Measurements from ENCODE around the gene EXOSC9. TPM values are rescaled to one million over a fixed set of nuclear protein-coding genes. Genes with fewer than 3 reads are reported as not detected.

Gene EXOSC9
- total RNA-seq, 1 experiment from 2014 or later: 50.0 TPM

GRCh38 chr4:121800961-121801714 lies at the start of gene EXOSC9 (continued):
- TF ChIP-seq ELF4 (CRISPR knock-in tag; IDR thresholded peaks at IDR 0.05; ENCODE audit: low read depth): no peak
- TF ChIP-seq ZBTB21 (CRISPR knock-in tag; IDR thresholded peaks at IDR 0.05; ENCODE audit: borderline replicate concordance): no peak
- peak; percentile 45 for TF ChIP-seq HMGA2 (CRISPR knock-in tag; IDR thresholded peaks at IDR 0.05)
- TF ChIP-seq, protein P1, sequence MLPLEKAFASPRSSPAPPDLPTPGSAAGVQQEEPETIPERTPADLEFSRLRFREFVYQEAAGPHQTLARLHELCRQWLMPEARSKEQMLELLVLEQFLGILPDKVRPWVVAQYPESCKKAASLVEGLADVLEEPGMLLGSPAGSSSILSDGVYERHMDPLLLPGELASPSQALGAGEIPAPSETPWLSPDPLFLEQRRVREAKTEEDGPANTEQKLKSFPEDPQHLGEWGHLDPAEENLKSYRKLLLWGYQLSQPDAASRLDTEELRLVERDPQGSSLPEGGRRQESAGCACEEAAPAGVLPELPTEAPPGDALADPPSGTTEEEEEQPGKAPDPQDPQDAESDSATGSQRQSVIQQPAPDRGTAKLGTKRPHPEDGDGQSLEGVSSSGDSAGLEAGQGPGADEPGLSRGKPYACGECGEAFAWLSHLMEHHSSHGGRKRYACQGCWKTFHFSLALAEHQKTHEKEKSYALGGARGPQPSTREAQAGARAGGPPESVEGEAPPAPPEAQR (CRISPR knock-in tag; IDR thresholded peaks at IDR 0.05): no peak
- TF ChIP-seq SP1 (CRISPR knock-in tag; conservative IDR thresholded peaks at IDR 0.05): peak; percentile 61; the same call in 1 of the 2 replicates
- peak; percentile 61 for TF ChIP-seq GABPB1 (CRISPR knock-in tag; IDR thresholded peaks at IDR 0.05)
- TF ChIP-seq FOXK1 (CRISPR knock-in tag; IDR thresholded peaks at IDR 0.05): peak; percentile 88
- no peak for TF ChIP-seq RELA (CRISPR knock-in tag; IDR thresholded peaks at IDR 0.05; ENCODE audit: borderline replicate concordance)
- TF ChIP-seq OVOL2 (CRISPR knock-in tag; IDR thresholded peaks at IDR 0.05; ENCODE audit: borderline replicate concordance): no peak
- TF ChIP-seq ATF3 (CRISPR knock-in tag; conservative IDR thresholded peaks at IDR 0.05): no peak
- TF ChIP-seq, protein P2, sequence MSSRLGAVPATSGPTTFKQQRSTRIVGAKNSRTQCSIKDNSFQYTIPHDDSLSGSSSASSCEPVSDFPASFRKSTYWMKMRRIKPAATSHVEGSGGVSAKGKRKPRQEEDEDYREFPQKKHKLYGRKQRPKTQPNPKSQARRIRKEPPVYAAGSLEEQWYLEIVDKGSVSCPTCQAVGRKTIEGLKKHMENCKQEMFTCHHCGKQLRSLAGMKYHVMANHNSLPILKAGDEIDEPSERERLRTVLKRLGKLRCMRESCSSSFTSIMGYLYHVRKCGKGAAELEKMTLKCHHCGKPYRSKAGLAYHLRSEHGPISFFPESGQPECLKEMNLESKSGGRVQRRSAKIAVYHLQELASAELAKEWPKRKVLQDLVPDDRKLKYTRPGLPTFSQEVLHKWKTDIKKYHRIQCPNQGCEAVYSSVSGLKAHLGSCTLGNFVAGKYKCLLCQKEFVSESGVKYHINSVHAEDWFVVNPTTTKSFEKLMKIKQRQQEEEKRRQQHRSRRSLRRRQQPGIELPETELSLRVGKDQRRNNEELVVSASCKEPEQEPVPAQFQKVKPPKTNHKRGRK (CRISPR knock-in tag; IDR thresholded peaks at IDR 0.05; ENCODE audit: borderline replicate concordance): no peak
- peak; percentile 35; the same call in 1 of the 2 replicates for TF ChIP-seq FOXP1 (CRISPR knock-in tag; IDR thresholded peaks at IDR 0.05; ENCODE audit: borderline replicate concordance)
- TF ChIP-seq CTCF (IDR thresholded peaks at IDR 0.05): no peak
- no peak for TF ChIP-seq ZNF396 (CRISPR knock-in tag; IDR thresholded peaks at IDR 0.05; ENCODE audit: borderline replicate concordance)
- TF ChIP-seq CREM (CRISPR knock-in tag; IDR thresholded peaks at IDR 0.05): peak; percentile 100
- no peak for TF ChIP-seq GRHL2 (CRISPR knock-in tag; IDR thresholded peaks at IDR 0.05; ENCODE audit: insufficient replicate concordance, severe bottlenecking)
- TF ChIP-seq KAT7 (CRISPR knock-in tag; IDR thresholded peaks at IDR 0.05; ENCODE audit: borderline replicate concordance): no peak
- no peak for TF ChIP-seq IRF2 (CRISPR knock-in tag; IDR thresholded peaks at IDR 0.05; ENCODE audit: borderline replicate concordance, low read depth)
- no peak for TF ChIP-seq FOXJ3 (CRISPR knock-in tag; IDR thresholded peaks at IDR 0.05; ENCODE audit: borderline replicate concordance)
- TF ChIP-seq NR3C1 (CRISPR knock-in tag; conservative IDR thresholded peaks at IDR 0.05; ENCODE audit: low read depth): no peak
- TF ChIP-seq ZNF281 (CRISPR knock-in tag; IDR thresholded peaks at IDR 0.05): 0 out of 2 replicates have a peak, but pooled peaks have one; percentile 28
- no peak for TF ChIP-seq ZNF232 (CRISPR knock-in tag; IDR thresholded peaks at IDR 0.05)
- TF ChIP-seq SMAD3 (CRISPR knock-in tag; IDR thresholded peaks at IDR 0.05; ENCODE audit: borderline replicate concordance): peak; percentile 31; the same call in 1 of the 2 replicates
- no peak; the same call in 1 of the 2 replicates for TF ChIP-seq MYBL2 (CRISPR knock-in tag; IDR thresholded peaks at IDR 0.05)
- TF ChIP-seq NR2C2 (CRISPR knock-in tag; IDR thresholded peaks at IDR 0.05): no peak
- peak; percentile 86; the same call in 1 of the 2 replicates for TF ChIP-seq ATF1 (CRISPR knock-in tag; IDR thresholded peaks at IDR 0.05)
- no peak for TF ChIP-seq MXD4 (CRISPR knock-in tag; IDR thresholded peaks at IDR 0.05; ENCODE audit: borderline replicate concordance)
- TF ChIP-seq, protein P3, sequence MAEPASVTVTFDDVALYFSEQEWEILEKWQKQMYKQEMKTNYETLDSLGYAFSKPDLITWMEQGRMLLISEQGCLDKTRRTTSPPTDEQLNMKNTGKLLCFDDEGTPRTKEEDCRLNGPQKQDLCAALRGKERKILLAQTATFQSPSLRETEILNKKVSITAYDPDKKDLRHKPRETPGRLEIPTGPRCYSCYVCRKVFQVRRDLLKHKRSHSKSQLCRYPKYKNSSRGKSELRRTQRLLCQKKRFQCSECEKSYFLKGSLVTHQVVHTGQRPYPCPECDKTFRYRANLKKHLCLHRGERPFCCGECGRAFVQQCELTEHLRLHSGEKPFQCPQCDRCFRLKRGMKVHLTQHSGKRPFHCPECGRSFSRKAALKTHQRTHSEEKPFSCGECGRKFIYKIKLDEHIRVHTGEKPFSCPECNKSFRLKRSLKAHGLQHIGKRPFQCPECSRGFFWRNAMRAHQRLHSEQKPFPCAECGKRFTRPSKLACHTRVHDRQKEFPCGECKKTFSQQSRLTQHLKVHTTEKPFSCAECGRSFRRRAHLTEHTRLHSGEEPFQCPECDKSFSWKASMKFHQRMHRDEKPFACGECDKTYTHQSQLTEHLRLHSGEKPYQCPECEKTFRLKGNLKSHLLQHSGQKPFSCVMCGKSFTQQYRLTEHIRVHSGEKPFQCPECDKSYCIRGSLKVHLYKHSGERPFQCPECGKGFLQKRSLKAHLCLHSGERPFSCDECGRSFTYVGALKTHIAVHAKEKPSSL (CRISPR knock-in tag; conservative IDR thresholded peaks at IDR 0.05): no peak
- TF ChIP-seq IRF1 (CRISPR knock-in tag; IDR thresholded peaks at IDR 0.05): no peak

Measured in WTC11 (cell line).